Neural cell (in vitro differentiated cells): ENCODE results near the gene HOXC12.

ENCODE experiments used
- CTCF ChIP-seq: fragments of 450-650 bp; IDR thresholded peaks from 2 replicates; pipeline ENCODE4 v1.5.1; 2014; ENCODE audit warnings: antibody characterized with exemption, mild to moderate bottlenecking, moderate library complexity; ENCODE audit not compliant: poor library complexity, severe bottlenecking
- EZH2 ChIP-seq: fragments of 200-600, 300-800 bp; shearing (Covaris generic), sonication (generic); IDR thresholded peaks from 2 replicates; pipeline ENCODE4 v1.6.1; 2014; ENCODE audit warnings: antibody characterized with exemption, low read length, borderline replicate concordance, mild to moderate bottlenecking; ENCODE audit not compliant: insufficient read depth, poor library complexity, severe bottlenecking
- MXI1 ChIP-seq: fragments of 450-650 bp; conservative IDR thresholded peaks from 2 replicates; pipeline ENCODE4 v1.6.1; 2014; ENCODE audit warnings: antibody characterized with exemption, mild to moderate bottlenecking; ENCODE audit not compliant: poor library complexity, severe bottlenecking
- RAD21 ChIP-seq: fragments of 450-650 bp; conservative IDR thresholded peaks from 2 replicates; pipeline ENCODE4 v1.6.1; 2014; ENCODE audit warnings: antibody characterized with exemption, mild to moderate bottlenecking, moderate library complexity
- TAF1 ChIP-seq: IDR thresholded peaks from 2 replicates; pipeline ENCODE4 v1.6.1; 2012; ENCODE audit warnings: low read depth

GRCh38 chr12:53941187-53941586, 13.5 kb upstream of the HOXC12 start:
- TF ChIP-seq CTCF (no peak), EZH2 (no peak), TAF1 (no peak), MXI1 (no peak), RAD21 (no peak)
